Measurements from ENCODE around the gene SMCO2.
A peak's percentile ranks its signal among the peaks of the same experiment; 100 is the strongest.
"Not testable (repeated sequence)": the region's sequence is repeated elsewhere in the genome, so short reads cannot be mapped to it uniquely, and the experiment has no call there.

Gene SMCO2

DNA sequence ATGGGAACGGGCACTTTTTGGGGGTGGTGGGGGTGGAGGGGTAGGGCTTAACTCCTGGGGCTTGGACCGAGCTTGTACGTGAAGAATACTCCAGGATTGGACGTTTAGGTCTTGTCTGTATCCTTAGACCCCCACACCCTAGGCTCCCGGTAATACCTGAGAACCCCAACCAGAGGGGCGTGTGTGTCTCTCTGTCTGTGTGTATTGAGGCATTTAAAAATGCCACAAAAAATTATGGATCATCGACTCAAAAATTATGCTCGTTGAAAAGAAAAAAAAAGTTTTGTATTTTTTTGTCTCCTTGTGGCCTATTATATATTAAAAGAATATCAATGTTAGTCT, 77.9 kb downstream of the SMCO2 start:
- H3K27ac Mint-ChIP-seq: peak overlapping the region; percentile 5
- no peaks in the 10 kb centered on the region for H3K9me3 Mint-ChIP-seq
- no peaks in the 10 kb centered on the region for H3K27me3 Mint-ChIP-seq
- peak overlapping the region; percentile 94 for H3K4me3 Mint-ChIP-seq
- no peaks in the 10 kb centered on the region for H3K36me3 Mint-ChIP-seq
- H3K4me1 Mint-ChIP-seq: peaks cover 36% of the 10 kb centered on the region

DNA sequence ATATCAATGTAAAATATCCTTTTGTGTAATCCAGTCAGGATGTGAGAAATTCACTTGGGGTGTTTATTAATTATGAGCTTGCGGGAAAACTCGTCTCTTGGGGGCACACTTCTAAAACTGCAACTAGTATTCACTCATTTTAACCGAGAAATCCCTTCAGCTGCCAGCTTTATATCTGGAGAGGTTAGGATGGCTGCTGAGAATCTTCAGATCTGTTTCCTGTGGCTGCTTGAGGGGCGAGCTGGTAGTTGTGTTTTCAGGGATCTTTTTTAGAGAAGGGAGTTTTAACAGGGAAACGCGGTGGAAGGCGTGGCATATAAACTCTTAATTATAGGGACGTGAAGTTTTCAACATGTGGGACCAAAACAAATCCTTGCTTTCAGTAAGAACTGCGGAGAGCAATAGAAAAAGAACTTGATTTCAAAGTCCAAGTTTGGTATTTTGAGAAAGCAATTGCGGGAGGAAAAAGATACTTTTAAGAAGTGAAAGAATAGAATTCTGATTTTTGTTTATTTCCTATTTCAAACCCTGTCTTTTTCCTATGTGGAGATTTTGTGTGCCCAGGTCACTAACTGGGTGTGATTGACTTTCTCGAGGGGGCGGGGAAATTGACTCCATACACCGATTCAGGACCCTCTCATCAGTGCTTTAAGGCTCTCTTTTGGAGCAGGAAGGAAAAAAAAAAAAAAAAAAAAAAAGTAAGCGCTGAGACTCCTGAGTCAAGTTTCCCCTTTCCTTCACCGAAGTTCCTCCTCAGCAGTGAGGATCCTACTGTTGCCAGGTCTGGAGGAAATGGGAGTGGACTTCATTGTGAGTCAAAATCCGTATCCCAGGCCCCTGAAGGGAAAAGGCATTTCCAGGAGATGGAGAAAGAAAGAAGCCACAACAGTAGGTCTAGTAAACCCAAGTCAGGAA, 78.6 kb downstream of the SMCO2 start:
- no peaks in the 10 kb centered on the region for H3K36me3 Mint-ChIP-seq
- no peaks in the 10 kb centered on the region for H3K27me3 Mint-ChIP-seq
- H3K27ac Mint-ChIP-seq: no peak overlapping the region
- H3K4me1 Mint-ChIP-seq: peaks cover 40% of the 10 kb centered on the region
- H3K9me3 Mint-ChIP-seq: no peaks in the 10 kb centered on the region
- H3K4me3 Mint-ChIP-seq: peak overlapping the region; percentile 94

DNA sequence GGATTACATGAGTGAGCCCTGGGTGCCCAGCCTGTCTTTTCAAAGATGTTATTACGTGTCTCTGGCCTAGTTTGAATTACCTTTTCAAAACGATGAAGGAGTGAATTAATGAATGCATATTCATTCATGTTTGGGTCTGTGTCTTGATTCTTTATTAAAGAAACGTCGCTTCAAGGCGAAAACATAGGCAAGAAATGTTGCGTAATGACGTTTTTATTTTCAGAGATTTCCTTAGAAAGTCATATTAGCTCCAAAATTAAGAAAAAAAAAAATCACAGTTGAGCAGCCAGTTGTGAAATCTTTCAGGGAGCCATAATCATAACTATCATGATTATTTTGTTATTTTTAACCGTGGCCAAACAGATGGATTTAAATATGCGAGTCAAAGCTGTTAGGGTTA, 81.0 kb downstream of the SMCO2 start:
- Mint-ChIP-seq H3K9me3 (no peaks in the 10 kb centered on the region), H3K27me3 (no peaks in the 10 kb centered on the region), H3K4me1 (peaks cover 40% of the 10 kb centered on the region), H3K27ac (no peak overlapping the region), H3K36me3 (no peaks in the 10 kb centered on the region), H3K4me3 (no peak overlapping the region)

DNA sequence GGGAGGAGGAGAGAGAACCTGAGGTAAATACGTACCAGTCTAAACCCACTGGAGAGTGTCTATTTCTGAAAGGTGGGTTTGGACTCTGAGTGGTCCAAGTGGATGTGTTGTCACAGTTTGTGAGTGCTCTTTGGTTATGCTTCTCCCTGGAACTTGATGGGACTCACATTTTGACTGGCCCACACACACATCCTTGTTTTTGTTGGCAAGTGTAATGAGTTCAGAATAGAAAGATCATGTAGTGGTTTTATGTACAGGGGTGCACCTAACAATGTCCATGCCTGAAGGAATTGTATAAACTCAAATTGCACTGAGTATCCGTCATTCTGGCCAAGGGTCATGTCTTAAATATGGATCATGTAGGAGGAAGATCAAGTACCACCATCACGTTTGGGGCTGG, 82.3 kb downstream of the SMCO2 start:
- Mint-ChIP-seq H3K4me3 (no peak overlapping the region), H3K27me3 (no peaks in the 10 kb centered on the region), H3K4me1 (peaks cover 37% of the 10 kb centered on the region), H3K9me3 (no peaks in the 10 kb centered on the region), H3K36me3 (no peaks in the 10 kb centered on the region), H3K27ac (no peak overlapping the region)

DNA sequence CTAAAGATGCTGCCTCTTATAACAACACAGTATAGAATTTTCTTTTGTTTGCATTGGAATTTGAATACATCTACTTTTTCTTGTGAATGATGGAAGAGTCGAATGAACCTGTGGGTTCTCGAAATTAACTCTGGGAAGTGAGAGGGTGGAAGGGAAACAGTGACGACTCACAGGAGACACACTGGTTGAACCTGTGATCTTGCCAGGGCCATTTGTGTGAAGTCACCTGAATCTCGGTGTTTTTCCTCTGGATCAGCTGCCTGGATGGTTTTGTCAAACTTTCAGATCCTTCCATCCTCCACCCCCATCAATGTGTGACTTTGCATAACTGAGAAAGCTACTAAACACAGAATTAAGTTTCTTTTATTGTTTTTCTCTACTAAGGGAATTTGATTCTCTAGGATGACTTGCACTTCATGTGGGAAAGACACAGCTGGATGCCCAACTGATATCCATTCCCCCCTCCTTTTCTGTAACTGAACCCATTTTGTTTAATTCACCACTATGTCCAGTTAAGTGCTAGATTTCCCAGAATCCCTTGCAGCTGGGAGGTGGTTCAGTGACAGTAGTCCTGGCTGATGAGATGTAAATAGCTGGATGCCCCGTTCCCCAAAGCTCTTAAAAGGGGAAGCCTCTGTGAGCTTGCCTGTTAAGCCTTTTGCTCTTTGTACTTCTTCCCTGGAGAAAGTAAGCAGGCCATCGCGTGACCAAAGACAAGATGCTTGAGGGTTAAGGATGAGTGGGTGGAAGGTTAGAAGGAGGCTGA, 83.8 kb downstream of the SMCO2 start:
- Mint-ChIP-seq H3K27ac (no peak overlapping the region), H3K36me3 (no peaks in the 10 kb centered on the region), H3K4me3 (no peak overlapping the region), H3K27me3 (no peaks in the 10 kb centered on the region), H3K9me3 (no peaks in the 10 kb centered on the region), H3K4me1 (peaks cover 40% of the 10 kb centered on the region)

DNA sequence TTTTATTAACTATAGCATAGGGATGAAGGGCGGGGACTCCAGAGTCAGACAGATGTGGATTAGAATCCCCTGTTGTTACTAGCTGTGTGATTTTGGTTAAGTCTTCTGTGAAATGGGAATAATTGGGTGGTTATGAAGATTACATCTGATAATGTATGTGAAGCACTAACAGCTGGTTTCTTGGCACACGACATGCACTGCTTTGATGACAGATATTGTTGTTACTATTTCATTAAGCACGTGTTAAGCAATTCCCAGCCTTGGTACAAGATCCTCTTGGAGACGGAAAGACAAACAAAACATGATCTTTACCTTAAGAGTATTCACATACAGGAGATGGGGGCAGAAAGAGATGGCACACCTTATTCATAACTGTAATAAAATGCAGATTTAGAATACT, 85.4 kb downstream of the SMCO2 start:
- no peaks in the 10 kb centered on the region for H3K36me3 Mint-ChIP-seq
- peaks cover 38% of the 10 kb centered on the region for H3K4me1 Mint-ChIP-seq
- H3K27me3 Mint-ChIP-seq: no peaks in the 10 kb centered on the region
- H3K9me3 Mint-ChIP-seq: no peaks in the 10 kb centered on the region
- no peak overlapping the region for H3K27ac Mint-ChIP-seq
- H3K4me3 Mint-ChIP-seq: no peak overlapping the region

DNA sequence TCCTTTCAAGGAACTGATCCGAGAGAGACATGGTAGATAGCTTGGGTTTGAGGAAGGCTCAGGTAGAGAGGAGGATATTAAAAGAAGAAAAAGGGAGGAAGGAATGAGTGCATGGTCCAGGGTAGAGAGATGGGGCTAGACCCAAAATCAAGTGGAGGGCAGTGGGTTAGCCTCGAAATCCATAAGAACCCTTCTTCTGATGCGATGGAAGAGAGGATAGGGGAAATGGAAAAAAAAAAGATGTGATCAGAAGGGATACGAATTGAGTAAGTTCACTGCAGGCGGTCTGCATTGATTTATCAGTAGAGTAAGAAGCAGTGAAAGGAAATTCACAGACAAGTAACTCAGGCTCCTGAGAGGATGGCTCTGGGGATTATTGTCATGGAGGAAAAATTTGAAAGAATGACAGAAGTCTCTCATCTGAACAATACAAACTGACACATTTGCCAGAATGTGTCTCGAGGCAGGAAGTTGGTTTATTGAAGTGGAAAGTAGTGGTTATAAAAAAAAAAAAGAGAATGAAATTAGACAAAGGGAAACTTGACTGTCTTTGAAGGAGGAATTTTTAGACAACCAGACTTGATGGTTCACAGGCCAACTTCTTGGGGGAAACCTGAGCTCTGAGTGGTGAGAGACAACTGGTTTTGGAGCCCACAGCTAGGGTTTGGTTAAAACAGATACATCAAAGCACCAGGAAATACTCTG, 87.7 kb downstream of the SMCO2 start:
- Mint-ChIP-seq H3K4me3 (peak overlapping the region; percentile 63), H3K27me3 (no peaks in the 10 kb centered on the region), H3K36me3 (no peaks in the 10 kb centered on the region), H3K27ac (peak overlapping the region; percentile 87), H3K4me1 (peaks cover 45% of the 10 kb centered on the region), H3K9me3 (no peaks in the 10 kb centered on the region)

DNA sequence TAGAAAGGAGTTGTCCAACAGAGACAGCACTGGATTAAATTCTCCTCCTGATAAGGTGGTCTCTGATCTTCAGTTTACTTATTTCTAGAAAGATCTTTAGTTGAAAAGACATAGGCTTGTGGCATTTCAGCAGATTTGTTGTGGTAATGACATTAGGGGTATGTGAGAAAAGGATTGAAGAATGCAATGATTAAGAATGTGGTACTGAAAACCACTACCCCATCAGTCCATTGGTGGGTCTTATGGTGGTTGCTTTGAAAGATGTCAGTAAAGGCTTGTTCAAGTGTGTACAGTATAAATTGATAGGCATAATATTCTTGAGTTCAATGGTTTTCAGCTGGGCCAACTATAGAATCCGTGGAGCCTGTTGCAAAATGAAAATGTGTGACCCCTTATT, 88.2 kb downstream of the SMCO2 start:
- Mint-ChIP-seq H3K9me3 (no peaks in the 10 kb centered on the region), H3K4me1 (peaks cover 45% of the 10 kb centered on the region), H3K27me3 (no peaks in the 10 kb centered on the region), H3K27ac (peak overlapping the region; percentile 87), H3K4me3 (peak overlapping the region; percentile 12), H3K36me3 (no peaks in the 10 kb centered on the region)

DNA sequence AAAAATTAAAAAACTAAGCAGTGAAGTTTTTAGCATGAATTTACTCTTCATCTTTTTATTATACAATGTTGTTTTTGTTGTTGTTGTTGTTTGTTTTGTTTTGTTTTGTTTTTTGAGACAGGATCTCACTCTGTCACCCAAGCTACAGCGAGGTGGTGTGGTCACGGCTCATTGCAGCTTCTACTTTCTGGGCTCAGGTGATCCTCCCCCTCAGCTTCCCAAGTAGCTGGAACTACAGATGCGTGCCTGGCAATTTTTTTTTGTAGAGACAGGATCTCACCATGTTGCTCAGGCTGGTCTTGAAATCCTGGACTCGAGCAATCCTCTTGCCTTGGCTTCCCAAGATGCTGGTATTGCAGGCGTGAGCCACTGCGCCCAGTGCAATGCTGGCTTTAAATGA, 88.8 kb downstream of the SMCO2 start:
- Mint-ChIP-seq H3K36me3 (no peaks in the 10 kb centered on the region), H3K4me1 (peaks cover 40% of the 10 kb centered on the region), H3K27me3 (no peaks in the 10 kb centered on the region), H3K4me3 (no peak overlapping the region), H3K27ac (no peak overlapping the region), H3K9me3 (no peaks in the 10 kb centered on the region)

DNA sequence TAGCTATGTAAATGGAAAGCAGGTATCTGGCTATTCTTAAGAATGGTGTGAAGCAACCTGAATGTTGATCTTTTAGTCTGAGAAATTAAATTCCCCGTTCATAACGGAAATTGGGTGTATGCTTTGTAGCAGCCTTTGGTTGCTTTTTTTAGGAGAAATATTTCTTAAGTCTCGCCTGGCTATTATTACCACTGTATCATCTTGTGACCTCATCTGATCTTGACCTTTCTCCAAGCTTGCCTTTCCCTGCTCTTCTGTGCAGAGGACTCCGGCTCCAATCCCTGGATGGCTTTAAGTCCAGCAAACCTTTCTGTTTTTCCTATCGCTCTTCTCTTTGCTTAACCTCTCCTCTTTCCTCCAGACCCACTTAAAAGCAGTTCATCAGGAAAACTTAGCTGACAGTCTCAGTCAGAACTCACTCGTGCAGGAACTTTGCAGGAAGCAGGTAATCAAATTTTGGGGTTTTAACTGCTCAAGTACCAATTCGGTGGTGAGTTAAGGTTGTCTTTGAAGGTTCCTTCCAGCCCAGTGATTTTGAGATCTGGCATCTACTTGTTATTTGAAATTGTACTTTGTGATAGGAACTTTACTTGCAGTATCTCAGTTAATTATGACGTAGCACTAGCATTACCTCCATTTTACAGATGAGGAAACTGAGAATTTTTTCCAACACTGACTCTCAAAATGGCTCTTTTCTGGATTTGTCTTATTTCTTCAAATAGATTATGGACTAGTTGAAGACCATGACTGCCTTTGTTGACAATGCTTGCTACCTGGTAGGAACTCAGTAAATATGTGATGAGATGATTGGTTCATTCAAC, 91.5 kb downstream of the SMCO2 start:
- H3K4me1 Mint-ChIP-seq: peaks cover 36% of the 10 kb centered on the region
- H3K4me3 Mint-ChIP-seq: no peak overlapping the region
- no peak overlapping the region for H3K27ac Mint-ChIP-seq
- no peaks in the 10 kb centered on the region for H3K9me3 Mint-ChIP-seq
- no peaks in the 10 kb centered on the region for H3K27me3 Mint-ChIP-seq
- H3K36me3 Mint-ChIP-seq: no peaks in the 10 kb centered on the region

DNA sequence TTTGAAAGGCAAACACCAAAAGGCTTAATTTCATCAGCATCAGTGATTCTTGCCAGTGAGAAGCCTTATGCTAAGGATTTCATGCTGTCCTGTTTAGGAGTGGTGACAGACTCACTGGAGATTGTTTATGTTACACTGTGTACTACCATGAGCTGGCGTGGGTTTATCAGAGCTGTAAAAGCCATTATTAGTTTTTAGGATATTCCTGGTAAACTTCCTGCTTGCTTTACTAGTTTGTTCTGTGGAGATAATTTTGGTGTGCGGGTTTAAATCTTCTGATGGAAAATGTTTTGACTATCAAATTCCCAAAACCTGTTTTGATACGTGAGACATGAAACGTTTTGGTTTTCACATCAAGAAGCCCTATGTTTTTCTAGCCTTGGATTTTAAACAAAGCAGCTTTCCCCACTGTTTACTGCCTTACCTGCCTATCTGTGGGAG, 92.7 kb downstream of the SMCO2 start:
- no peak overlapping the region for H3K27ac Mint-ChIP-seq
- H3K27me3 Mint-ChIP-seq: no peaks in the 10 kb centered on the region
- H3K36me3 Mint-ChIP-seq: no peaks in the 10 kb centered on the region
- no peaks in the 10 kb centered on the region for H3K9me3 Mint-ChIP-seq
- peaks cover 27% of the 10 kb centered on the region for H3K4me1 Mint-ChIP-seq
- H3K4me3 Mint-ChIP-seq: no peak overlapping the region

DNA sequence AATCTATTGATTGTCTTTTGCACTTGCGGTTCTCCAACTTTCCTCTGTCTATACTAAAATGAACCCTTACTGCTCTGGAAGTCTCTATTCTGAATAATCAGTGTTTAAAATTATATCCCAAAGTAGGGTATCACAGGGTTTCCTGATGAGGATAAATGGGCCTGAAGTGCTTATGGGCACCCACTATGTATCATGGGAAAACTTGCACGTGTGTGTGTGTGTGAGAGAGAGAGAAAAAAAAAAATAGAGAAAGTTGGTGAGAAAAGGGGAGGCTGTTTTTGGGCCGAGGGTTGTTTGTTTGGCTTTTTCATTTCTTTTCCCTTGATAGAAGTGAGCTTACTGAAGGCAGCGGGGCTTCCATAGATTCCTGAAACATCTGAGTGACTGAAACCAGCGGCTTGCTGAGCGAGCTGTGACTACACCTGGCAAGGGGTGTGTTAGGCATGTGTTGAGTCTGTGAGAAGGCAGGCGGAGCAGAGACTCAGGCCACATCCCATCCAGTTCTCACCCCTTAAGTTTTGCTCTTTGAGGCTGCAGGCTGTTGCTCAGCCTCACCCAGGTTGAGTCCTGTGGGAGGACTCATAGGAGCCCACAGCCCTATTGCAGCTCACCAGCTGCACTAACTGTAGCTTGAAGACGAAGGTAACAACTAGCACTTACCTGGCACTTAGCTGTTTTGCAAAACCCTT, 94.6 kb downstream of the SMCO2 start:
- Mint-ChIP-seq H3K4me1 (peaks cover 14% of the 10 kb centered on the region), H3K4me3 (no peak overlapping the region), H3K27me3 (no peaks in the 10 kb centered on the region), H3K9me3 (no peaks in the 10 kb centered on the region), H3K27ac (no peak overlapping the region), H3K36me3 (peaks cover 3% of the 10 kb centered on the region)

DNA sequence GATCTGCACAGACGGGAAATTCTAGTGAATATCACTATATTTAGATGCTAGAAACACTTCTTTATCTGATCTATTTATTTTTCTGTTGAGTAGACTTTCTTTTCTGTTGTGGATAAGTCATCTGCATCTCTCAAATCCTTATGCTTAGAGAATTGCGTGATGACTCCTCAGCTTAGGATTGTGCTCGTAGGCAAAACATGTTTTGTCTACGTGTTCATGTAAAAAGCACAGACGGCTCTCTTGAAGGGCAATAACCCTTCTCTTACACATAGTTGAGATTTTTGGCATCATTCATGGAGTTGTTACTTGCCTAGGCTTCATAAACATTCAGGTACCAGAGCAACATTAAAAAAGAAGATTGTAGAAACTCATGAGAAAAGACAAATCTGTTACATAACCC, 96.1 kb downstream of the SMCO2 start:
- H3K9me3 Mint-ChIP-seq: no peaks in the 10 kb centered on the region
- no peak overlapping the region for H3K27ac Mint-ChIP-seq
- H3K4me3 Mint-ChIP-seq: no peak overlapping the region
- H3K4me1 Mint-ChIP-seq: peaks cover 10% of the 10 kb centered on the region
- H3K27me3 Mint-ChIP-seq: no peaks in the 10 kb centered on the region
- H3K36me3 Mint-ChIP-seq: peaks cover 3% of the 10 kb centered on the region

DNA sequence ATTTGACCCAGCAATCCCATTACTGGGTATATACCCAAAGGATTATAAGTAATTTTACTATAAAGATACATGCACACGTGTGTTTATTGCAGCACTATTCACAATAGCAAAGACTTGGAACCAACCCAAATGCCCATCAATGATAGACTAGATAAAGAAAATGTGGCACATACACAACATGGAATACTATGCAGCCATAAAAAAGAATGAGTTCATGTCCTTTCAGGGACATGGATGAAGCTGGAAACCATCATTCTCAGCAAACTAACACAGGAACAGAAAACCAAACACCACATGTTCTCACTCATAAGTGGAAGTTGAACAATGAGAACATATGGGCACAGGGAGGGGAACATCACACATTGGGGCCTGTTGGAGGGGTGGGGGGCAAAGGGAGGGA, 98.3 kb downstream of the SMCO2 start:
- H3K36me3 Mint-ChIP-seq: not testable (repeated sequence)

DNA sequence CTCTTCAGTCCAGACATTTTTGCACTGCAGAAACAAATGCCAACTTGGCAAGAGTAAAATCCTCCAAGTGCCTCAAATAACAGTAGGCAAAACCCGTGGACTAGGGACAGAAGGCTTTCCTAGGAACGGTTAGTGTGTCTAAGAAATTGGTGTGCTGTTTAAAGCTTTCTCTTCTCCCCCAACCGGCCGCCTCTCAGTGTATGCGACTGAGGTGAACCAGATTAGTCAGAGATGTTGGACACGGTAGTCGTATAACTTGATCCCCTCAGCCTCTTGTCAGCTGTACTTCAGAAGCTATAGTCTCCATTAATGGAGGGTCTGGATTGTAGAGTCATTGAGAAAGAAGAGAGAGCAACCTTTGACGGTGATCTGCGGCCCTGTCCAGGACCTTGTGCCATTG, 99.1 kb downstream of the SMCO2 start:
- H3K4me3 Mint-ChIP-seq: no peak overlapping the region
- peaks cover 3% of the 10 kb centered on the region for H3K36me3 Mint-ChIP-seq
- no peaks in the 10 kb centered on the region for H3K27me3 Mint-ChIP-seq
- no peak overlapping the region for H3K27ac Mint-ChIP-seq
- peaks cover 10% of the 10 kb centered on the region for H3K4me1 Mint-ChIP-seq
- H3K9me3 Mint-ChIP-seq: no peaks in the 10 kb centered on the region

More for the DNA sequence above, 98.3 kb downstream of the SMCO2 start:
- H3K9me3 Mint-ChIP-seq, H3K4me1 Mint-ChIP-seq, H3K27me3 Mint-ChIP-seq, H3K4me3 Mint-ChIP-seq, H3K27ac Mint-ChIP-seq: not testable (repeated sequence)

Measured in activated naive CD4-positive, alpha-beta T cell treated with anti-CD3 and anti-CD28 coated beads, Interleukin-2, amount 50 U/mL, for 24 hours (primary cell).